Astrocyte of the spinal cord (primary cell): ENCODE measurements around the gene CPD.

Source experiments
- DNase-seq: peaks from one replicate; pipeline ENCODE4 v3.0.0; 2011; ENCODE audit warnings: low read depth, low spot score
- H3K4me3 ChIP-seq: 2 replicates; pipeline ENCODE4 v1.5.1; 2011; ENCODE audit warnings: low read depth, mild to moderate bottlenecking, low read length, moderate library complexity
- in situ Hi-C: cut with HindIII; loops from 2 replicates; pipeline ENCODE4 v1.10.0; 2017; ENCODE audit warnings: low sequenced_read_pairs
- TF ChIP-seq, protein P1 (sequence below): IDR thresholded peaks from 2 replicates; pipeline ENCODE4 v1.5.1; 2012; ENCODE audit warnings: low read depth, mild to moderate bottlenecking, low read length, inconsistent platforms

CPD gene

DNA sequence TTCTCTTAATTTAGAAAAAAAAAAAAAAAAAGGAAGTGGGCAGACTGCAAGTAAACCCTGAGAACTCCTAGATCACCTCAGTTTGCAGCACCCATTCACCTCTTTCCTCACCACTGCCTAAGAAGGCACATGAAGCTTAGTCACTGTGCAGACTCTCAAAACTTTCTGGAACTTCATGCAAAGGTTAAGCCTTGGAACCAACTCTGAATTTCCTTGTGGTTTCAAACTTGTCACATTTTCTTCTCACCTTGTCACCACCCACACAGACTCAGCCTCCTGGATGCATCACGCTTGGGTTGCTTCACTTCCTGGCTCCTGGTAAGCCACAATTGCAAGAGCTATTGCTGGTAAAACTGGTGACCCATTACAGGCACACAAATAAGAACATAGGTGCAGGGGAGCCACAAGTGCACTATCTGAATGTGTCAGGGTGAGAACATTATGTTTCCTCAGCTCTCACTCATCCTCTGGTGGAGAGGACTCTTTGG lies 15.0 kb upstream of the CPD start:
- in situ Hi-C loops: no loop called here
- no peak overlapping the region for H3K4me3 ChIP-seq
- TF ChIP-seq, protein P1, sequence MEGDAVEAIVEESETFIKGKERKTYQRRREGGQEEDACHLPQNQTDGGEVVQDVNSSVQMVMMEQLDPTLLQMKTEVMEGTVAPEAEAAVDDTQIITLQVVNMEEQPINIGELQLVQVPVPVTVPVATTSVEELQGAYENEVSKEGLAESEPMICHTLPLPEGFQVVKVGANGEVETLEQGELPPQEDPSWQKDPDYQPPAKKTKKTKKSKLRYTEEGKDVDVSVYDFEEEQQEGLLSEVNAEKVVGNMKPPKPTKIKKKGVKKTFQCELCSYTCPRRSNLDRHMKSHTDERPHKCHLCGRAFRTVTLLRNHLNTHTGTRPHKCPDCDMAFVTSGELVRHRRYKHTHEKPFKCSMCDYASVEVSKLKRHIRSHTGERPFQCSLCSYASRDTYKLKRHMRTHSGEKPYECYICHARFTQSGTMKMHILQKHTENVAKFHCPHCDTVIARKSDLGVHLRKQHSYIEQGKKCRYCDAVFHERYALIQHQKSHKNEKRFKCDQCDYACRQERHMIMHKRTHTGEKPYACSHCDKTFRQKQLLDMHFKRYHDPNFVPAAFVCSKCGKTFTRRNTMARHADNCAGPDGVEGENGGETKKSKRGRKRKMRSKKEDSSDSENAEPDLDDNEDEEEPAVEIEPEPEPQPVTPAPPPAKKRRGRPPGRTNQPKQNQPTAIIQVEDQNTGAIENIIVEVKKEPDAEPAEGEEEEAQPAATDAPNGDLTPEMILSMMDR: no peak
- DNase-seq: no peak

GRCh38 chr17:30366536-30366935 lies 12.2 kb upstream of the CPD start:
- in situ Hi-C loops: no loop called here
- TF ChIP-seq, protein P1: no peak
- no peak overlapping the region for H3K4me3 ChIP-seq
- DNase-seq: no peak

DNA sequence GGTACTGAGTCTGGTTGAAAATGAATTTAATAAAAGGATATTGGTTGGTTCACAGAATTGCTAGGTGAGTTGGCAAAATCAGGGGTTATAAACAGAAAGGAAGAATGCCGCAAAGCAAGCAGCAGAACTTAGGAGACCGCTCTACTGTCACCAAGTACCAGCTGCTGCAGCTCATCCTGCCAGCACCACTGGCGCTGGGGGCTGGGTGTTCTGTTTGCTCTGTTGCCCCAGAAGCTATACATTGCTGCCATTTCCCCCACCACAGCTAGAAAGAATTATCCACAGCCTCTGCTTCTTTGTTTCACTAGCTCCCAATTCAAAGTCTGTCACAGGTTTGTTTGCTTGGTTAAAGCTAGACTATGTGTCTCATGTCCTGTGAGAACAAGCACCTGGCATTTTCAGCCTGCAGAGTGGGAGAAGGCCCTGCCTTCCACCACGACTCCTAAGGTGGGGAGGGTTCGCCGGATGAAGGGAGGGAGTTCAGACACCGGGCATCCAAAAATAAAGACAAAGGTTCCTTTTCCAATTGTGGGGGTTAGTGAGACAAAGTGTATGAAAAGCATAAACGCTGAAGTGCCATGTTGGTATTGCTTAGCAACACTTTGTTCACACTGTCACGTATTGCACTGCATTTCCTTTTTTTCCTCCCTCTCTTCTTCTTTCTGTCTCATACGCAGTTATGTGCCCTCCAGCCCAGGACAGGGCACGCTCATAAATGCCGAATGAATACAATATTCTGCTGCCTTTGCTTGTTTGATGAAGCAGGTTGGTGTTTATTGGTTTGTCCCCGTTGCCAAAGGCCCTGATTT lies 9.6 kb upstream of the CPD start:
- in situ Hi-C loops: no loop called here
- TF ChIP-seq, protein P1: no peak
- no peak overlapping the region for H3K4me3 ChIP-seq
- no peak for DNase-seq

DNA sequence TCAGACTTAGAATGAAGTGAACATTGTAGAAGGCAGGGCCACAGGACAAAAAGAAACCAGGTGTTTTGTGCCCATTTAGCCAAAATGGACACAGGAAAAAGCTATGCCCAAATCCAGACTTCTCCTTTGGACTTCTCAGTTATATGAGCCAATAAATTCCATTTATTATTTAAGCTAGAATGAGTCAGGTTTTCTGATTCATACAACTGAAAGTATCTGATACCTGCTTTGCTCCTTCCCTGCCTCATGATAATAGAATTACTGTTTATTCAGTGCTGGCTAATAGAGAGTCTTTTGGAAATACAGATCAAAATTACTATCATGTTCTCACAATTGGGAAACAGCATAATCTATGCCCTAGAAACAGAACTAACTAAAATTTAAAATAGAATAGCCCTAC lies 8.7 kb upstream of the CPD start:
- DNase-seq: no peak
- in situ Hi-C loops: no loop called here
- no peak overlapping the region for H3K4me3 ChIP-seq
- TF ChIP-seq, protein P1: no peak

DNA sequence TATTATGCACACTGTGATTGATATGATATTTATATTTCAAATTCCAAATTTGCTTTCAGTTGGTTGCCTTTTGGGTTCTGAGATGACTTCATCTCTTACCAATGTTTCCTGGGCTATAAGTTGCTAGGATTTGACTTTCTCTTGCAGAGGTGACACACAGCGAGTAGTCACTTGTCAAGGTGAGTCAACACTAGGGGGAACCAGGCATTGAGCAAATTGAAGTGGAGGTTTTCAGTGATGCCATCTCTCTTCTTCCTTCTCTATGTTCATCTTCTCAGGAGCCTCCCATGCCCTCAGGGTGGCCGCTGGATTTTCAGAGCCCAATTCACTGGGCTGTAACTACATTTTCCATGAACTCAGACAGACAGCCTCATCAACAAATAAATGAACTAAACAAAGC lies 6.0 kb upstream of the CPD start:
- TF ChIP-seq, protein P1: no peak
- in situ Hi-C loops: no loop called here
- no peak for DNase-seq
- H3K4me3 ChIP-seq: no peak overlapping the region

- no peak for DNase-seq
- no peak overlapping the region for H3K4me3 ChIP-seq
- in situ Hi-C loops: no loop called here
- TF ChIP-seq, protein P1: no peak
Observed at GRCh38 chr17:30375661-30376060, 3.1 kb upstream of the CPD start.
